Cardiac muscle cell (in vitro differentiated cells and primary cell): ENCODE data around the gene UBE2M. TPM values are rescaled to one million over a fixed set of nuclear protein-coding genes. Genes with fewer than 3 reads are reported as not detected.

Experiments
- DNase-seq, 2 donors: peaks; one replicate each; pipeline versions ENCODE4 v3.0.0 to v3.0.0-alpha.2; 2010 to 2017; ENCODE audit warnings: low read depth in 1 of 2, low spot score in 1 of 2
- H3K27ac ChIP-seq: fragments of 200-600 bp; sonication (generic); 2 replicates; pipeline ENCODE4 v1.5.1; 2016
- H3K27me3 ChIP-seq: fragments of 200-600 bp; sonication (generic); 2 replicates; pipeline ENCODE4 v1.6.0; 2016; ENCODE audit warnings: control low read depth
- H3K36me3 ChIP-seq: fragments of 200-600 bp; sonication (generic); 2 replicates; pipeline ENCODE4 v1.5.1; 2016; ENCODE audit warnings: control low read depth
- H3K4me1 ChIP-seq: fragments of 200-600 bp; sonication (generic); 2 replicates; pipeline ENCODE4 v1.8.1; 2017; ENCODE audit warnings: low read depth, mild to moderate bottlenecking, mixed run types
- H3K4me3 ChIP-seq: fragments of 200-600 bp; sonication (generic); 2 replicates; pipeline ENCODE4 v1.5.1; 2016; ENCODE audit warnings: mild to moderate bottlenecking
- H3K9me3 ChIP-seq: fragments of 200-600 bp; sonication (generic); 2 replicates; pipeline ENCODE4 v1.5.1; 2017; ENCODE audit warnings: low read depth, mild to moderate bottlenecking, control low read depth
- CTCF ChIP-seq: IDR thresholded peaks from 2 replicates; pipeline ENCODE4 v1.5.1; 2012; ENCODE audit warnings: low read depth, mild to moderate bottlenecking, low read length
- polyA plus RNA-seq: library from polyadenylated mRNA; unstranded; fragments of >200 nt; fragmentation: Nextera tagmentation; extraction: Ambion mirVana; gene quantifications from 2 replicates; pipeline ENCODE4 v1.2.1, GENCODE V29; 2016
- total RNA-seq: library from RNA; depleted of rRNA; stranded (reverse); fragments of >200 nt; gene quantifications from 2 replicates; pipeline ENCODE4 v1.2.3, GENCODE V29; 2016

Gene UBE2M
- total and polyA plus RNA-seq, 2 experiments from 2014 or later: 70.8 to 177 TPM

GRCh38 chr19:58518256-58519086 is 39.9 kb downstream of the UBE2M start:
- Histone ChIP-seq H3K4me3 (peak overlapping the region; percentile 76), H3K27ac (peak overlapping the region; percentile 92), H3K4me1 (peaks cover 15% of the 10 kb centered on the region), H3K27me3 (no peaks in the 10 kb centered on the region), H3K9me3 (no peaks in the 10 kb centered on the region), H3K36me3 (peaks cover 13% of the 10 kb centered on the region)
- no peak for DNase-seq
- no peak for TF ChIP-seq CTCF

- Histone ChIP-seq H3K27ac (peak overlapping the region; percentile 92), H3K9me3 (no peaks in the 10 kb centered on the region), H3K4me1 (peaks cover 15% of the 10 kb centered on the region), H3K36me3 (peaks cover 13% of the 10 kb centered on the region), H3K27me3 (no peaks in the 10 kb centered on the region), H3K4me3 (no peak overlapping the region)
- no peak for TF ChIP-seq CTCF
- no peak for DNase-seq
Measured at GRCh38 chr19:58516964-58517833, 41.2 kb downstream of the UBE2M start.

- Histone ChIP-seq H3K27ac (no peak overlapping the region), H3K4me1 (peaks cover 15% of the 10 kb centered on the region), H3K4me3 (no peak overlapping the region), H3K9me3 (no peaks in the 10 kb centered on the region), H3K27me3 (no peaks in the 10 kb centered on the region), H3K36me3 (peaks cover 13% of the 10 kb centered on the region)
- no peak for DNase-seq
- no peak for TF ChIP-seq CTCF
Measured at GRCh38 chr19:58516246-58516836, 42.1 kb downstream of the UBE2M start.

GRCh38 chr19:58515259-58515658 is 43.2 kb downstream of the UBE2M start:
- DNase-seq: no peak
- no peaks in the 10 kb centered on the region for H3K27me3 ChIP-seq
- H3K27ac ChIP-seq: no peak overlapping the region
- H3K4me3 ChIP-seq: no peak overlapping the region
- peaks cover 13% of the 10 kb centered on the region for H3K36me3 ChIP-seq
- TF ChIP-seq CTCF: no peak
- peaks cover 11% of the 10 kb centered on the region for H3K4me1 ChIP-seq
- H3K9me3 ChIP-seq: no peaks in the 10 kb centered on the region

GRCh38 chr19:58514564-58515022 is 43.8 kb downstream of the UBE2M start:
- no peak for DNase-seq
- Histone ChIP-seq H3K27ac (no peak overlapping the region), H3K36me3 (peaks cover 13% of the 10 kb centered on the region), H3K27me3 (no peaks in the 10 kb centered on the region), H3K4me1 (peaks cover 10% of the 10 kb centered on the region), H3K9me3 (no peaks in the 10 kb centered on the region), H3K4me3 (peak overlapping the region; percentile 36)
- TF ChIP-seq CTCF: no peak
